ENCODE results near the gene NPTN.

Gene NPTN

GRCh38 chr15:73573037-73573436 lies 60.2 kb downstream of the NPTN start:
- Histone ChIP-seq H3K9me2 (ENCODE audit: low read depth, low read length) (no peaks in the 10 kb centered on the region), H3K27ac (ENCODE audit: low read depth, low read length, poor library complexity, severe bottlenecking) (no peak overlapping the region), H3K27me3 (ENCODE audit: insufficient read depth, low read length) (no peaks in the 10 kb centered on the region), H4K20me1 (ENCODE audit: insufficient read depth, low read length) (no peaks in the 10 kb centered on the region), H3K4me3 (ENCODE audit: low read depth, low read length, poor library complexity, severe bottlenecking) (no peak overlapping the region), H2AFZ (ENCODE audit: low read length) (no peak overlapping the region), H3K9me3 (ENCODE audit: low read length) (no peaks in the 10 kb centered on the region), H3K4me1 (ENCODE audit: insufficient read depth, low read length, severe bottlenecking) (no peaks in the 10 kb centered on the region), H3K4me2 (ENCODE audit: low read length) (no peak overlapping the region), H3F3A (ENCODE audit: insufficient read depth, low read length) (no peaks in the 10 kb centered on the region), H3K36me3 (ENCODE audit: insufficient read depth, low read length) (peaks cover 56% of the 10 kb centered on the region; the same call in 1 of the 2 replicates), H3K9ac (ENCODE audit: low read length) (no peak overlapping the region), H3K79me2 (ENCODE audit: insufficient read depth, low read length) (no peaks in the 10 kb centered on the region)
- no peak for TF ChIP-seq EZH2 (IDR thresholded peaks at IDR 0.05; ENCODE audit: borderline replicate concordance, low read length)
- TF ChIP-seq, protein P1, sequence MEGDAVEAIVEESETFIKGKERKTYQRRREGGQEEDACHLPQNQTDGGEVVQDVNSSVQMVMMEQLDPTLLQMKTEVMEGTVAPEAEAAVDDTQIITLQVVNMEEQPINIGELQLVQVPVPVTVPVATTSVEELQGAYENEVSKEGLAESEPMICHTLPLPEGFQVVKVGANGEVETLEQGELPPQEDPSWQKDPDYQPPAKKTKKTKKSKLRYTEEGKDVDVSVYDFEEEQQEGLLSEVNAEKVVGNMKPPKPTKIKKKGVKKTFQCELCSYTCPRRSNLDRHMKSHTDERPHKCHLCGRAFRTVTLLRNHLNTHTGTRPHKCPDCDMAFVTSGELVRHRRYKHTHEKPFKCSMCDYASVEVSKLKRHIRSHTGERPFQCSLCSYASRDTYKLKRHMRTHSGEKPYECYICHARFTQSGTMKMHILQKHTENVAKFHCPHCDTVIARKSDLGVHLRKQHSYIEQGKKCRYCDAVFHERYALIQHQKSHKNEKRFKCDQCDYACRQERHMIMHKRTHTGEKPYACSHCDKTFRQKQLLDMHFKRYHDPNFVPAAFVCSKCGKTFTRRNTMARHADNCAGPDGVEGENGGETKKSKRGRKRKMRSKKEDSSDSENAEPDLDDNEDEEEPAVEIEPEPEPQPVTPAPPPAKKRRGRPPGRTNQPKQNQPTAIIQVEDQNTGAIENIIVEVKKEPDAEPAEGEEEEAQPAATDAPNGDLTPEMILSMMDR (IDR thresholded peaks at IDR 0.05; ENCODE audit: low read length), result no peak

DNA sequence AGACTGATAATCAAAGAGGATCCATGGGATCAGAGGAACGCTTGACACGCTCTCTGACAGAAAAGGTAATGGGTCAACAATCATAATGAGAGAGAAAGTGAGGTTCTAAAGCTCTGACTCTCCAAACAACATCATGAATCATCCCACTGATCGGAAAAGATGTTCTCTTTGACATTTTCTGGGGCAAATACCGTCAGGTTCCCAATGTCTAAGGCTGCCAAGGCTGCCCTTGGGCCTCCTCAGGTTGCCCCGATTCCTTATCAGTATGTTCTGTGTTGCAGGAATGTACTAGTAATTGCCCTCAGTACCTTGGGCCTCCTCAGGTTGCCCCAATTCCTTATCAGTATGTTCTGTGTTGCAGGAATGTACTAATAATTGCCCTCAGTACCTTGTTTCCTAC lies 60.9 kb downstream of the NPTN start:
- H3K36me3 ChIP-seq (ENCODE audit: insufficient read depth, low read length), result peaks cover 60% of the 10 kb centered on the region; the same call in 1 of the 2 replicates

DNA sequence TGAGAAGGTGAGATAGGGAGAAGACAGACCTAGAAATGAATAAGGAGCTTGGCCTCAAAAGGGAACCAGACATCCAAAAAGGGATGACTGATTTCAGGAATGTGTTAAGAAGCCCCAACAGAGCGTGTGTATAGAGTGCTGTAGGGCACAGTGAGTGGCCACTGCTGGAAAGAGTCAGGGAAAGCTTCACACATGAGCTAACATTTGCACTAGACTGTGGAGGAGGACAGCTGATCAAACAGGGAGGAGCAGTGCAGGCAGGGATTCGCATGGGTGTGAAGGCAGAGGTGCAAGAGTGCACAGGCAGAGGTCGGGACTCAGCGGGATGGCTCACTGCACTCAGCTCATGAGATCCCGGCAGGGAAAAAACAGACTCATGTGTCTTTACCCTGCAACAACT lies 61.8 kb downstream of the NPTN start:
- no peaks in the 10 kb centered on the region for H3K27me3 ChIP-seq (ENCODE audit: insufficient read depth, low read length)
- H3K79me2 ChIP-seq (ENCODE audit: insufficient read depth, low read length), result no peaks in the 10 kb centered on the region
- H3F3A ChIP-seq (ENCODE audit: insufficient read depth, low read length), result no peaks in the 10 kb centered on the region
- H3K27ac ChIP-seq (ENCODE audit: low read depth, low read length, poor library complexity, severe bottlenecking), result no peak overlapping the region
- H3K4me3 ChIP-seq (ENCODE audit: low read depth, low read length, poor library complexity, severe bottlenecking), result no peak overlapping the region
- H2AFZ ChIP-seq (ENCODE audit: low read length), result no peak overlapping the region
- H3K36me3 ChIP-seq (ENCODE audit: insufficient read depth, low read length), result peaks cover 62% of the 10 kb centered on the region; the same call in 1 of the 2 replicates
- H3K9me2 ChIP-seq (ENCODE audit: low read depth, low read length), result no peaks in the 10 kb centered on the region
- no peak overlapping the region for H3K9ac ChIP-seq (ENCODE audit: low read length)
- no peaks in the 10 kb centered on the region for H4K20me1 ChIP-seq (ENCODE audit: insufficient read depth, low read length)
- TF ChIP-seq, protein P1 (IDR thresholded peaks at IDR 0.05; ENCODE audit: low read length), result no peak
- TF ChIP-seq EZH2 (IDR thresholded peaks at IDR 0.05; ENCODE audit: borderline replicate concordance, low read length), result no peak
- no peaks in the 10 kb centered on the region for H3K4me1 ChIP-seq (ENCODE audit: insufficient read depth, low read length, severe bottlenecking)
- H3K4me2 ChIP-seq (ENCODE audit: low read length), result no peak overlapping the region
- H3K9me3 ChIP-seq (ENCODE audit: low read length), result no peaks in the 10 kb centered on the region

More for the DNA sequence above, 60.9 kb downstream of the NPTN start:
- no peaks in the 10 kb centered on the region for H3F3A ChIP-seq (ENCODE audit: insufficient read depth, low read length)
- no peak overlapping the region for H3K4me3 ChIP-seq (ENCODE audit: low read depth, low read length, poor library complexity, severe bottlenecking)
- H3K4me2 ChIP-seq (ENCODE audit: low read length), result no peak overlapping the region
- TF ChIP-seq EZH2 (IDR thresholded peaks at IDR 0.05; ENCODE audit: borderline replicate concordance, low read length), result no peak
- TF ChIP-seq, protein P1 (IDR thresholded peaks at IDR 0.05; ENCODE audit: low read length), result no peak
- no peak overlapping the region for H2AFZ ChIP-seq (ENCODE audit: low read length)
- H3K4me1 ChIP-seq (ENCODE audit: insufficient read depth, low read length, severe bottlenecking), result no peaks in the 10 kb centered on the region
- H3K27me3 ChIP-seq (ENCODE audit: insufficient read depth, low read length), result no peaks in the 10 kb centered on the region
- H3K79me2 ChIP-seq (ENCODE audit: insufficient read depth, low read length), result no peaks in the 10 kb centered on the region
- no peak overlapping the region for H3K27ac ChIP-seq (ENCODE audit: low read depth, low read length, poor library complexity, severe bottlenecking)
- no peak overlapping the region for H3K9ac ChIP-seq (ENCODE audit: low read length)
- H3K9me3 ChIP-seq (ENCODE audit: low read length), result no peaks in the 10 kb centered on the region
- no peaks in the 10 kb centered on the region for H3K9me2 ChIP-seq (ENCODE audit: low read depth, low read length)
- H4K20me1 ChIP-seq (ENCODE audit: insufficient read depth, low read length), result no peaks in the 10 kb centered on the region

Data from OCI-LY1 (cell line).